Measurements from ENCODE around the gene CCDC86. TPM values are rescaled to one million over a fixed set of nuclear protein-coding genes. Genes with fewer than 3 reads are reported as not detected.

Gene CCDC86
- total and polyA plus RNA-seq, 9 of the 15 experiments (the other 6 are each of a cell fraction or from before 2014, with no cell fraction given), result 4.6 to 102 (median 25.2) TPM

DNA sequence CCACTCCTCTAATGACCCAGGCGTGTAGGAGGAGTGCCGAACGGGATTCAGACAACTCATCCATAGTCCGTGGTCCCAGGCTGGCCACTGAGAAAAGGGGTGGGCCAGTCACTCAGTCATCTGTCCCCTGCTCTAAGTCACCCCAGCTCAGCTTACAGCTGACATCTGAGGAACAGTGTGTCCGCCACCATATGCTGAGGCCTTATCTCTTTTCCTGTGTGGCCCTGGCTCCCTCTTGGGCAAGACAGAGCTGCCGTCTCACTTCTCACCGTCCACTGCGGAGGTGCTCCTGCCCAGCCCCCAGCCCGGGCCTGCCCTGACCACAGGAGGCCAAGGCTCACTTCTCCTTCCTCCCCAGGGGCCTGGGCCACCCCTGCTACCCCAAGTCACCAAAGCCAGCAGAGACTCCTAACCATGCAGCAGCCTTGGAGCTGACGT lies 6.8 kb downstream of the CCDC86 start (continued):
- TF ChIP-seq ATF3 (IDR thresholded peaks at IDR 0.05) (no peak), ATF3 (CRISPR knock-in tag; conservative IDR thresholded peaks at IDR 0.05) (no peak), CHCHD3 (CRISPR knock-in tag; IDR thresholded peaks at IDR 0.05) (no peak), ASH1L (IDR thresholded peaks at IDR 0.05; ENCODE audit: borderline replicate concordance, low read depth, partially characterized antibody) (no peak), SMARCA5 (IDR thresholded peaks at IDR 0.05) (no peak), JUNB (CRISPR knock-in tag; conservative IDR thresholded peaks at IDR 0.05) (no peak), ZNF224 (CRISPR knock-in tag; IDR thresholded peaks at IDR 0.05) (no peak), USF2 (CRISPR knock-in tag; IDR thresholded peaks at IDR 0.05) (no peak), HNRNPL (IDR thresholded peaks at IDR 0.05; ENCODE audit: low read depth, low read length) (no peak), HCFC1 (IDR thresholded peaks at IDR 0.05; ENCODE audit: low read depth, low read length) (no peak), DPF2 (IDR thresholded peaks at IDR 0.05) (peak; percentile 46; the same call in 1 of the 2 replicates), MXI1 (IDR thresholded peaks at IDR 0.05; ENCODE audit: low read depth, low read length) (no peak), FUS (optimal IDR thresholded peaks at IDR 0.05; ENCODE audit: low read depth, low read length) (no peak), ZNF197 (CRISPR knock-in tag; IDR thresholded peaks at IDR 0.05; ENCODE audit: low read depth) (no peak), ZNF668 (CRISPR knock-in tag; IDR thresholded peaks at IDR 0.05) (no peak), NFE2L1 (tag; IDR thresholded peaks at IDR 0.05; ENCODE audit: borderline replicate concordance, low read depth) (no peak), ELF2 (CRISPR knock-in tag; IDR thresholded peaks at IDR 0.05) (no peak), AFF4 (CRISPR knock-in tag; IDR thresholded peaks at IDR 0.05) (no peak), SRSF3 (IDR thresholded peaks at IDR 0.05; ENCODE audit: insufficient read depth, low read length) (no peak)
- TF ChIP-seq, protein P1, sequence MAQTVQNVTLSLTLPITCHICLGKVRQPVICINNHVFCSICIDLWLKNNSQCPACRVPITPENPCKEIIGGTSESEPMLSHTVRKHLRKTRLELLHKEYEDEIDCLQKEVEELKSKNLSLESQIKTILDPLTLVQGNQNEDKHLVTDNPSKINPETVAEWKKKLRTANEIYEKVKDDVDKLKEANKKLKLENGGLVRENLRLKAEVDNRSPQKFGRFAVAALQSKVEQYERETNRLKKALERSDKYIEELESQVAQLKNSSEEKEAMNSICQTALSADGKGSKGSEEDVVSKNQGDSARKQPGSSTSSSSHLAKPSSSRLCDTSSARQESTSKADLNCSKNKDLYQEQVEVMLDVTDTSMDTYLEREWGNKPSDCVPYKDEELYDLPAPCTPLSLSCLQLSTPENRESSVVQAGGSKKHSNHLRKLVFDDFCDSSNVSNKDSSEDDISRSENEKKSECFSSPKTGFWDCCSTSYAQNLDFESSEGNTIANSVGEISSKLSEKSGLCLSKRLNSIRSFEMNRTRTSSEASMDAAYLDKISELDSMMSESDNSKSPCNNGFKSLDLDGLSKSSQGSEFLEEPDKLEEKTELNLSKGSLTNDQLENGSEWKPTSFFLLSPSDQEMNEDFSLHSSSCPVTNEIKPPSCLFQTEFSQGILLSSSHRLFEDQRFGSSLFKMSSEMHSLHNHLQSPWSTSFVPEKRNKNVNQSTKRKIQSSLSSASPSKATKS (CRISPR knock-in tag; IDR thresholded peaks at IDR 0.05), result no peak
- TF ChIP-seq, protein P2, sequence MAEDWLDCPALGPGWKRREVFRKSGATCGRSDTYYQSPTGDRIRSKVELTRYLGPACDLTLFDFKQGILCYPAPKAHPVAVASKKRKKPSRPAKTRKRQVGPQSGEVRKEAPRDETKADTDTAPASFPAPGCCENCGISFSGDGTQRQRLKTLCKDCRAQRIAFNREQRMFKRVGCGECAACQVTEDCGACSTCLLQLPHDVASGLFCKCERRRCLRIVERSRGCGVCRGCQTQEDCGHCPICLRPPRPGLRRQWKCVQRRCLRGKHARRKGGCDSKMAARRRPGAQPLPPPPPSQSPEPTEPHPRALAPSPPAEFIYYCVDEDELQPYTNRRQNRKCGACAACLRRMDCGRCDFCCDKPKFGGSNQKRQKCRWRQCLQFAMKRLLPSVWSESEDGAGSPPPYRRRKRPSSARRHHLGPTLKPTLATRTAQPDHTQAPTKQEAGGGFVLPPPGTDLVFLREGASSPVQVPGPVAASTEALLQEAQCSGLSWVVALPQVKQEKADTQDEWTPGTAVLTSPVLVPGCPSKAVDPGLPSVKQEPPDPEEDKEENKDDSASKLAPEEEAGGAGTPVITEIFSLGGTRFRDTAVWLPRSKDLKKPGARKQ (CRISPR knock-in tag; IDR thresholded peaks at IDR 0.05), result no peak
